ENCODE measurements around the gene NPR2. TPM values are rescaled to one million over a fixed set of nuclear protein-coding genes. Genes with fewer than 3 reads are reported as not detected.
A peak's percentile ranks its signal among the peaks of the same experiment; 100 is the strongest.

The NPR2 gene
- total and polyA plus RNA-seq, 5 experiments from 2014 or later, result 0.20 to 12.7 (median 0.94) TPM

- no peaks in the 10 kb centered on the region for H3K9me3 Mint-ChIP-seq
- POLR2A ChIA-PET, result no interaction called here
- ATAC-seq (no peak), DNase-seq (no peak)
- H3K4me3 Mint-ChIP-seq, result no peak overlapping the region
- H3K36me3 Mint-ChIP-seq, result peaks cover 0 to 40% (median 0%) of the 10 kb centered on the region in 3 donors
- peaks cover 13 to 31% (median 25%) of the 10 kb centered on the region in 4 donors for H3K4me1 Mint-ChIP-seq
- H3K27ac Mint-ChIP-seq, result peak overlapping the region in 2 of 10 donors; percentile 53 to 57
- peaks cover 0 to 2% (median 0%) of the 10 kb centered on the region in 5 donors for H3K27me3 Mint-ChIP-seq
Observed at GRCh38 chr9:35808433-35808832, 17.0 kb downstream of the NPR2 start.

DNA sequence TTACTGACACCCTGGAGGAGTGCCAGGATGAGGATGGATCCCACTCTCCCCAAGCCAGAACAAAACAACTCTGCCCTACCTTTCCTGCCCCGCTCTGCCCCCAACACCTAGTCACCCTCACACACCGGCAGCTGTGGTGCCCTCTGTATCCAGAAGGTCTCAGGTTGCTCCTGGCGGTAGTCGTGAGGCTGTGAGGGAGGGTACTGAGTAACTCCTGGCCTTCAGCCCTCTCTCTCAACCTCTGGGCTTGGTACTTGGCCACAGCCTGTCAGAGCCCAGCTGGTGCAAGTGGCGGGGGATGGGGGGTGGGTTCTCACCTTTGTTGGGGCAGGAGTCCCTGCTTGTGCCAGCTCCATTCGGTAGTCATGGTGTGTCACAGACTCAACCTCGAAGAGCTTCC lies 18.7 kb downstream of the NPR2 start:
- DNase-seq, result no peak
- Mint-ChIP-seq H3K27me3 (peaks cover 0 to 2% (median 0%) of the 10 kb centered on the region in 5 donors), H3K4me3 (peak overlapping the region in 1 of 10 donors; percentile 24), H3K36me3 (peaks cover 0 to 34% (median 0%) of the 10 kb centered on the region in 3 donors), H3K27ac (peak overlapping the region in 9 of 10 donors; percentile 56 to 98 (median 96)), H3K9me3 (no peaks in the 10 kb centered on the region), H3K4me1 (peaks cover 17 to 41% (median 35%) of the 10 kb centered on the region in 4 donors)
- no peak for ATAC-seq
- POLR2A ChIA-PET, result no interaction called here

- no peak for DNase-seq
- Mint-ChIP-seq H3K4me1 (peaks cover 20 to 46% (median 42%) of the 10 kb centered on the region in 4 donors), H3K9me3 (peaks cover 0 to 3% (median 0%) of the 10 kb centered on the region in 9 donors), H3K36me3 (peaks cover 0 to 21% (median 0%) of the 10 kb centered on the region in 3 donors), H3K27me3 (peaks cover 0 to 2% (median 0%) of the 10 kb centered on the region in 5 donors), H3K4me3 (peak overlapping the region; percentile 84 to 99 (median 90)), H3K27ac (peak overlapping the region; percentile 92 to 98 (median 96))
- ATAC-seq, result no peak
- POLR2A ChIA-PET, result interaction anchor here (0.7 to 4.4 kb wide), 9 partner anchors 10 to 954 kb away, joined by 3 to 28 read pairs (median 3); partner anchors contain the start of genes CREB3, GBA2, RGP1 and TLN1
Observed at GRCh38 chr9:35811381-35812024, 20.1 kb downstream of the NPR2 start.

GRCh38 chr9:35812025-35812602 lies 20.7 kb downstream of the NPR2 start, which contains the start of gene SPAG8:
SPAG8 (minus strand) TSS chr9:35812262; CDS start chr9:35812147, 115 bp downstream.
- Mint-ChIP-seq H3K9me3 (peaks cover 0 to 3% (median 0%) of the 10 kb centered on the region in 9 donors), H3K4me1 (peaks cover 20 to 46% (median 42%) of the 10 kb centered on the region in 4 donors), H3K27me3 (peaks cover 0 to 2% (median 0%) of the 10 kb centered on the region in 5 donors), H3K27ac (peak within 1 kb of the TSS; percentile 92 to 98 (median 96)), H3K4me3 (peak within 1 kb of the TSS; percentile 84 to 99 (median 90)), H3K36me3 (peaks cover 0 to 16% (median 0%) of the 10 kb centered on the region in 3 donors)
- peak; percentile 87 to 99 (median 96) for DNase-seq
- peak; percentile 65 to 71 for ATAC-seq
- POLR2A ChIA-PET, result interaction anchor here (0.6 to 4.4 kb wide), 13 partner anchors 11 to 954 kb away, joined by 3 to 28 read pairs (median 3); partner anchors contain the start of genes CREB3, FAM221B, GBA2 and RGP1

- H3K9me3 Mint-ChIP-seq, result peaks cover 0 to 3% (median 0%) of the 10 kb centered on the region in 9 donors
- H3K27ac Mint-ChIP-seq, result peak overlapping the region in 8 of 10 donors; percentile 6 to 98 (median 76)
- POLR2A ChIA-PET, result interaction anchor here (1.0 to 4.4 kb wide), 5 partner anchors 15 to 710 kb away, joined by 3 to 28 read pairs (median 5); partner anchors contain the start of genes CREB3, FAM221B, STOML2 and TLN1
- H3K36me3 Mint-ChIP-seq, result peaks cover 0 to 6% (median 0%) of the 10 kb centered on the region in 3 donors
- ATAC-seq (no peak), DNase-seq (no peak)
- peak overlapping the region; percentile 70 to 99 (median 96) for H3K4me3 Mint-ChIP-seq
- H3K27me3 Mint-ChIP-seq, result peaks cover 0 to 5% (median 0%) of the 10 kb centered on the region in 5 donors
- H3K4me1 Mint-ChIP-seq, result peaks cover 31 to 46% (median 42%) of the 10 kb centered on the region in 4 donors
Observed at GRCh38 chr9:35813434-35814105, 22.2 kb downstream of the NPR2 start.

- no peaks in the 10 kb centered on the region for H3K36me3 Mint-ChIP-seq
- peaks cover 0 to 3% (median 0%) of the 10 kb centered on the region in 9 donors for H3K9me3 Mint-ChIP-seq
- H3K4me1 Mint-ChIP-seq, result peaks cover 31 to 46% (median 42%) of the 10 kb centered on the region in 4 donors
- peak overlapping the region; percentile 33 to 97 (median 87) for H3K27ac Mint-ChIP-seq
- ATAC-seq (peak in 1 of 2 donors; percentile 3), DNase-seq (peak in 3 of 10 donors; percentile 21 to 28 (median 26))
- POLR2A ChIA-PET, result interaction anchor here (0.7 to 4.4 kb wide), 9 partner anchors 12 to 743 kb away, joined by 3 to 28 read pairs (median 3); partner anchors contain the start of genes CREB3, FAM221B, STOML2 and TLN1
- H3K4me3 Mint-ChIP-seq, result peak overlapping the region; percentile 82 to 99 (median 96)
- H3K27me3 Mint-ChIP-seq, result peaks cover 0 to 5% (median 0%) of the 10 kb centered on the region in 5 donors
Observed at GRCh38 chr9:35814106-35814840, 22.9 kb downstream of the NPR2 start.

DNA sequence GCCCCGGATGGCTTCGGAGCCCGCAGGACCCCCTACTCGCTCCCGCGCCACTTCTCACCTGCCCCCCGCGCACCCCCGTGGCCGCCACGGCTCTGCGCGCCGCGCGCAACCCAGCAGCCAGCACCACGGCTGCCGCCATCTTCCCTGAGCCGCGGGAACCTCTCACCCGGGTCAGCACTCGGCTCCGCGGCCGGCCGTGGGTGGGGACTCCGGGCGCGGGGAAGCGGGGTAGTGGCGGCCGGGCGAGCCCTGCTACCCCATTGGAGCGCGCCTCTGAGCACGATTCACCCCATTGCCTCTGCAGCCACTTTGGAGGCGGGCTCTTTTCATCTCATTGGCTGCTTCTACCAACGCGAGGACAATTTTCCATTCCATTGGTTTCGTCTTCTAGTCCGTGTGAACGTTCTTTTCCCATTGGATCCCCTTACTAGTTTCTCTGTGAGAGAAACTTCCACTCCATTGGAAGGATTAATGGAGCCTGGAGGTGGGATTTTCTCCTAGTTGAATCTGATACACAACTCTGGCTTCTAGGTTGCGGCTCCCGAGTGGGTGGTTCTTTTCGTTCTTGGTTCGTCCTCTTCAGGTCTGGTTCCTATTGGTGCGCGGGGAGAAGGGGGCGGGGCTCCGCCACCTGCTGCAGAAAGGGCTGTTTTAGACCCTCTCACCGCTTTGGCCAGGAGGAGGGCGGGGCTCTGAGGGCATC lies 23.6 kb downstream of the NPR2 start, which contains the start of gene HINT2:
HINT2 (minus strand) TSS at position 202 of the 703 bp plus-strand sequence; CDS start at position 139, 63 bp downstream.
- peak; percentile 76 to 78 for ATAC-seq
- POLR2A ChIA-PET, result interaction anchor here (0.7 to 4.4 kb wide), 9 partner anchors 11 to 743 kb away, joined by 3 to 28 read pairs (median 3); partner anchors contain the start of genes CREB3, FAM221B, STOML2 and TLN1

GRCh38 chr9:35816708-35817107 lies 25.3 kb downstream of the NPR2 start:
- H3K9me3 Mint-ChIP-seq, result peaks cover 0 to 3% (median 0%) of the 10 kb centered on the region in 9 donors
- ATAC-seq, result no peak
- POLR2A ChIA-PET, result no interaction called here
- H3K27ac Mint-ChIP-seq, result peak overlapping the region in 1 of 10 donors; percentile 47
- H3K4me3 Mint-ChIP-seq, result peak overlapping the region in 4 of 10 donors; percentile 57 to 99 (median 92)
- peaks cover 27 to 35% (median 31%) of the 10 kb centered on the region in 4 donors for H3K4me1 Mint-ChIP-seq
- peaks cover 0 to 5% (median 0%) of the 10 kb centered on the region in 5 donors for H3K27me3 Mint-ChIP-seq
- DNase-seq, result no peak
- no peaks in the 10 kb centered on the region for H3K36me3 Mint-ChIP-seq

More for the DNA sequence above, 23.6 kb downstream of the NPR2 start, which contains the start of gene HINT2:
- H3K9me3 Mint-ChIP-seq, result peaks cover 0 to 3% (median 0%) of the 10 kb centered on the region in 9 donors
- H3K36me3 Mint-ChIP-seq, result no peaks in the 10 kb centered on the region
- H3K27ac Mint-ChIP-seq, result peak within 1 kb of the TSS; percentile 91 to 98 (median 96)
- peaks cover 0 to 5% (median 0%) of the 10 kb centered on the region in 5 donors for H3K27me3 Mint-ChIP-seq
- H3K4me1 Mint-ChIP-seq, result peaks cover 31 to 46% (median 40%) of the 10 kb centered on the region in 4 donors
- peak; percentile 92 to 98 (median 96) for DNase-seq
- peak within 1 kb of the TSS; percentile 87 to 99 (median 96) for H3K4me3 Mint-ChIP-seq

DNA sequence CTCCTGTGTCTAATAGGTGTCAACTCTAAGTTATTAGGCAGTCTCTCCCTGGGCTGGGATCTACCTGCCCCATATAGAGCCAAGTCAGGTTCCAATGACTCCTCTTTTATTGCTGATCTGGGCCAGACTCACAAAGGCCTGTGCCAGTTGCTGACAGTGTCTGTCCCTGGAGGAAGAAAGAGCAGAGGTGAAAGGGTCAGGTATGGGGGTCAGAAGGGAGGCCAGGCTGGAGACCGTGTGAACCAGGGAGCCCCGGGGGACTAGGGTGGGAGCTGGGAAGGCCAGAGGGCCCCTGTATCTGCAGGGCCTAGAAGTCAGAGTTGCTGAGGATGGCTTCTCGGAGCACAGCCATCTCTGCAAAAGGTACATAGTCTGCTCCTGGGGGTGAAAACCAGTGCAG lies 26.9 kb downstream of the NPR2 start:
- Mint-ChIP-seq H3K27ac (peak overlapping the region in 1 of 10 donors; percentile 30), H3K4me1 (peaks cover 14 to 19% (median 18%) of the 10 kb centered on the region in 4 donors), H3K36me3 (no peaks in the 10 kb centered on the region), H3K9me3 (peaks cover 0 to 3% (median 0%) of the 10 kb centered on the region in 9 donors), H3K4me3 (no peak overlapping the region), H3K27me3 (peaks cover 0 to 5% (median 0%) of the 10 kb centered on the region in 5 donors)
- POLR2A ChIA-PET, result interaction anchor here (0.5 kb wide), 1 partner anchor 173 kb away, joined by 3 read pairs; no protein-coding TSS in a partner anchor
- ATAC-seq (no peak), DNase-seq (no peak)

DNA sequence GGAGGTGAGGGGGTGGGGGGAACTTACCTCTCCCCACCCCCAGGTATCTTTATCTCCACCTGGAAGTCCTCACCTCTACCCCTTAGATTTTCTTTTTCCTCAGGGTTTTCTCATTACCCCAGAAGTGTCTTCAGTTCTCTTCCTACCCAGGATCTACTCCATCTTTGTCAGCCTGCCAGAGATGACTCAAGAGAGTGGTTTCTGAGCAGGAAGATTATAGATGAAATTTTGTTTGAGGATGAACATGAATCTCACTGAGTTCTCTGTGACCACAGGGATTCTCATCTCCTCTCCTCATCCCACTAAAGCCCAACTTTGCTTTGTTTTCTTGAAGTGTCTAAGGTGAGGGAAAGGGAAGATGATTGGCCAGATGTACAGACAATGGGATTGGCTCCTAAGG lies 28.7 kb downstream of the NPR2 start:
- Mint-ChIP-seq H3K4me3 (no peak overlapping the region), H3K9me3 (peaks cover 0 to 3% (median 0%) of the 10 kb centered on the region in 9 donors), H3K27me3 (peaks cover 0 to 5% (median 0%) of the 10 kb centered on the region in 5 donors), H3K36me3 (no peaks in the 10 kb centered on the region), H3K27ac (no peak overlapping the region), H3K4me1 (peaks cover 4 to 14% (median 8%) of the 10 kb centered on the region in 4 donors)
- ATAC-seq, result no peak
- POLR2A ChIA-PET, result no interaction called here
- DNase-seq, result no peak

All from naive thymus-derived CD8-positive, alpha-beta T cell (primary cell).